Suppressor macrophage treated with lipopolysaccharide for 1 hour (primary cell): ENCODE measurements around the gene RXRA.
A peak's percentile ranks its signal among the peaks of the same experiment; 100 is the strongest.

Experiments
- DNase-seq, 3 donors: peaks; one replicate each; pipeline ENCODE4 v3.0.0-alpha.2; 2020 to 2022

Gene RXRA

GRCh38 chr9:134313470-134313869 is 12.8 kb upstream of the RXRA start:
- no peak for DNase-seq

- no peak for DNase-seq
These were observed 12.0 kb upstream of the RXRA start for GRCh38 chr9:134314039-134314949.

GRCh38 chr9:134314950-134315715 is 11.1 kb upstream of the RXRA start:
- DNase-seq, result no peak

- DNase-seq, result no peak
These were observed 10.4 kb upstream of the RXRA start for GRCh38 chr9:134315716-134316448.

GRCh38 chr9:134316449-134317160 is 9.7 kb upstream of the RXRA start:
- peak; percentile 53 to 77 (median 61) for DNase-seq

GRCh38 chr9:134317400-134317789 is 8.9 kb upstream of the RXRA start:
- DNase-seq, result no peak

- no peak for DNase-seq
These were observed 8.4 kb upstream of the RXRA start for GRCh38 chr9:134317790-134318414.

GRCh38 chr9:134318481-134318891 is 7.8 kb upstream of the RXRA start:
- no peak for DNase-seq

GRCh38 chr9:134318941-134319305 is 7.3 kb upstream of the RXRA start:
- DNase-seq, result no peak

GRCh38 chr9:134319306-134320125 is 6.7 kb upstream of the RXRA start:
- DNase-seq, result no peak

GRCh38 chr9:134320126-134320867 is 6.0 kb upstream of the RXRA start:
- DNase-seq, result no peak

GRCh38 chr9:134320868-134321471 is 5.3 kb upstream of the RXRA start:
- no peak for DNase-seq

GRCh38 chr9:134321531-134321930 is 4.7 kb upstream of the RXRA start:
- no peak for DNase-seq

GRCh38 chr9:134321946-134322741 is 4.1 kb upstream of the RXRA start:
- DNase-seq, result no peak

GRCh38 chr9:134322781-134323241 is 3.4 kb upstream of the RXRA start:
- DNase-seq, result no peak

- DNase-seq, result peak in 2 of 3 donors; percentile 28 to 49
These were observed 2.4 kb upstream of the RXRA start for GRCh38 chr9:134323741-134324358.

- DNase-seq, result peak; percentile 62 to 79 (median 76)
These were observed 1.7 kb upstream of the RXRA start for GRCh38 chr9:134324359-134325095.
